K562 (cell line): ENCODE data around the gene TAF3. TPM values are rescaled to one million over a fixed set of nuclear protein-coding genes. Genes with fewer than 3 reads are reported as not detected.

ENCODE experiments used
- ATAC-seq: fragments of 200-7000 bp; cut with Tn5 transposase; 3 replicates; pipeline ENCODE4 v1.9.1; 2020; ENCODE audit warnings: moderate library complexity
- BruUV-seq: library from RNA; stranded (reverse); fragments of 400-500 nt; replicated peaks from 2 replicates; lab custom pipeline; 2021; lab: Mats Ljungman, UMichigan
- CTCF ChIA-PET: fragments of 300-600 bp; formaldehyde crosslinking; extraction: SDS; loops from one replicate; lab custom pipeline; 2021; ENCODE audit warnings: low intra/inter-chr PET ratio; lab: Yijun Ruan, JAX
- POLR2A ChIA-PET: fragments of 300-600, 350-650 bp; sonication (Branson Sonifier 250); formaldehyde crosslinking; extraction: SDS; loops from one replicate; lab custom pipeline; 2021; ENCODE audit warnings: antibody characterized with exemption, inconsistent platforms; lab: Yijun Ruan, JAX
- DNase-seq, 4 experiments: peaks; one replicate each; pipeline versions ENCODE4 v3.0.0 to v3.0.0-alpha.2; 2011 to 2018; ENCODE audit warnings: low spot score in 3 of 4, mixed read lengths in 3 of 4; ENCODE audit errors: extremely low read depth in 1 of 4
- FAIRE-seq: peaks from 2 replicates; lab custom pipeline; 2011; peaks lifted over from hg19 to GRCh38; lab: Jason Lieb, UNC
- H2AFZ ChIP-seq: 2 replicates; pipeline ENCODE4 v1.6.0; 2011; ENCODE audit warnings: low read depth, low read length, control low read depth, inconsistent platforms
- H3K27ac ChIP-seq: fragments of 200-600 bp; 3 replicates; pipeline ENCODE4 v1.8.0; 2011; ENCODE audit warnings: low read depth, mild to moderate bottlenecking, control low read depth, inconsistent platforms, low read length, moderate library complexity, mixed read lengths; ENCODE audit errors: extremely low read depth
- H3K27me3 ChIP-seq, 2 experiments: fragments of 300-600 bp in 1 of 2; 2 replicates in 1 of 2; 3 replicates in 1 of 2; pipeline versions ENCODE4 v1.6.0 to v1.8.0; 2011; ENCODE audit warnings: inconsistent platforms in 2 of 2, low read length in 2 of 2, mild to moderate bottlenecking in 1 of 2, mixed read lengths in 1 of 2, moderate library complexity in 1 of 2; ENCODE audit not compliant: control insufficient read depth in 2 of 2, insufficient read depth in 2 of 2
- H3K36me3 ChIP-seq: fragments of 300-600 bp; 3 replicates; pipeline ENCODE4 v1.8.0; 2011; ENCODE audit warnings: mild to moderate bottlenecking, low read length, inconsistent platforms; ENCODE audit not compliant: control insufficient read depth, insufficient read depth
- H3K4me1 ChIP-seq, 2 experiments: fragments of 200-600 bp in 1 of 2; replicated peaks in 1 of 2; 2 replicates in 1 of 2; 3 replicates in 1 of 2; pipeline versions ENCODE4 v1.5.1 to v1.8.0; 2011; ENCODE audit warnings: inconsistent platforms in 2 of 2, low read length in 2 of 2, mild to moderate bottlenecking in 1 of 2, mixed read lengths in 1 of 2, moderate library complexity in 1 of 2; ENCODE audit not compliant: control insufficient read depth in 2 of 2, insufficient read depth in 2 of 2
- H3K4me2 ChIP-seq: 2 replicates; pipeline ENCODE4 v1.6.1; 2011; ENCODE audit warnings: low read length, control low read depth, inconsistent platforms, mixed read lengths; ENCODE audit not compliant: insufficient read depth
- H3K4me3 ChIP-seq: fragments of 200-600 bp; sonication (generic), shearing (Covaris generic); 2 replicates; pipeline ENCODE4 v1.5.1; 2016; ENCODE audit warnings: control low read depth, inconsistent platforms
- H3K79me2 ChIP-seq: fragments of 200-600 bp; 3 replicates; pipeline ENCODE4 v1.8.0; 2011; ENCODE audit warnings: low read length, inconsistent platforms; ENCODE audit not compliant: control insufficient read depth, insufficient read depth
- H3K9ac ChIP-seq, 2 experiments: 2 replicates each; pipeline versions ENCODE4 v1.6.0 to v1.6.1; 2011; ENCODE audit warnings: low read depth in 2 of 2, low read length in 2 of 2, control low read depth in 1 of 2, inconsistent platforms in 1 of 2, mild to moderate bottlenecking in 1 of 2, mixed read lengths in 1 of 2; ENCODE audit not compliant: insufficient read depth in 1 of 2
- H3K9me1 ChIP-seq: one replicate; pipeline ENCODE4 v1.6.0; 2011; ENCODE audit warnings: inconsistent platforms, mild to moderate bottlenecking, low read length, moderate library complexity; ENCODE audit not compliant: control insufficient read depth, insufficient read depth
- H3K9me3 ChIP-seq: replicated peaks from 2 replicates; pipeline ENCODE4 v1.5.1; 2011; ENCODE audit warnings: low read depth, low read length, inconsistent platforms; ENCODE audit not compliant: control insufficient read depth, insufficient read depth
- H4K20me1 ChIP-seq: replicated peaks from 2 replicates; pipeline ENCODE4 v1.6.1; 2011; ENCODE audit warnings: low read length, inconsistent platforms, mixed read lengths; ENCODE audit not compliant: control insufficient read depth, insufficient read depth
- DLX4 ChIP-seq: fragments of 250-450 bp; sonication (Bioruptor Pico); IDR thresholded peaks from 2 replicates; pipeline ENCODE4 v1.6.1; 2021; ENCODE audit warnings: mild to moderate bottlenecking
- MAFK ChIP-seq: IDR thresholded peaks from 2 replicates; pipeline ENCODE4 v1.6.1; 2011; ENCODE audit warnings: low read length, improper control_type of control experiment
- NFE2 ChIP-seq: IDR thresholded peaks from 2 replicates; pipeline ENCODE4 v1.6.1; 2014; ENCODE audit warnings: antibody characterized with exemption, low read depth
- NR4A1 ChIP-seq, 2 experiments: fragments of 250-450 bp in 1 of 2; fragments of 450-650 bp in 1 of 2; sonication (Bioruptor Pico) in 1 of 2; IDR thresholded peaks; 2 replicates each; pipeline versions ENCODE4 v1.4.0 to v1.6.1; 2016 to 2020; ENCODE audit warnings: mild to moderate bottlenecking in 2 of 2, missing compliant biosample characterization in 1 of 2, missing genetic modification characterization in 1 of 2, moderate library complexity in 1 of 2
- SNRNP70 ChIP-seq: fragments of 200-400 bp; formaldehyde crosslinking; optimal IDR thresholded peaks from 2 replicates; pipeline ENCODE3; 2017; ENCODE audit warnings: low read depth, low read length
- TEAD1 ChIP-seq, 2 experiments: fragments of 450-650 bp in 1 of 2; sonication (generic) in 1 of 2; formaldehyde crosslinking; IDR thresholded peaks; 2 replicates each; pipeline versions ENCODE4 v1.4.0 to v1.8.0; 2020 to 2022; ENCODE audit warnings: mild to moderate bottlenecking in 2 of 2, missing genetic modification reagents in 1 of 2
- ZBTB40 ChIP-seq, 2 experiments: fragments of 450-650 bp in 1 of 2; sonication (generic) in 1 of 2; formaldehyde crosslinking in 1 of 2; IDR thresholded peaks; 2 replicates each; pipeline versions ENCODE4 v1.7.1 to v1.9.0; 2016 to 2022; ENCODE audit warnings: inconsistent platforms in 1 of 2, mild to moderate bottlenecking in 1 of 2, missing genetic modification reagents in 1 of 2
- ZNF263 ChIP-seq: sonication (generic); formaldehyde crosslinking; IDR thresholded peaks from 2 replicates; pipeline ENCODE4 v1.8.0; 2022; ENCODE audit warnings: mild to moderate bottlenecking, missing genetic modification reagents, borderline replicate concordance
- ZNF707 ChIP-seq: fragments of 250-450 bp; sonication (Bioruptor Pico); conservative IDR thresholded peaks from 2 replicates; pipeline ENCODE4 v1.8.0; 2022; ENCODE audit warnings: inconsistent platforms, mild to moderate bottlenecking, moderate library complexity
- WGBS: fragments of 100-300 bp; shearing (Covaris generic); methylation state at CpG from one replicate; pipeline ENCODE4 v1.1.6; 2016; ENCODE audit warnings: low coverage, mixed read lengths; ENCODE audit not compliant: insufficient coverage; ENCODE audit errors: missing lambda C conversion rate; 5-methylcytosine and 5-hydroxymethylcytosine counted together
- in situ Hi-C: fragments of 300-500 bp; cut with MboI; formaldehyde crosslinking; loops from 4 replicates; pipeline ENCODE4 v1.15.0; 2018; ENCODE audit warnings: inconsistent platforms, mixed read lengths
- intact Hi-C: fragments of 100-400 bp; cut with micrococcal nuclease; formaldehyde crosslinking; loops from 2 replicates; pipeline ENCODE4 v1.14.2; 2022
- polyA plus RNA-seq, 8 experiments: library from polyadenylated mRNA; depleted of rRNA in 4 of 8; stranded (reverse) in 5 of 8; unstranded in 3 of 8; fragments of >200 nt; fragmentation: Nextera tagmentation in 2 of 8; fragmentation: Illumina TruSeq in 1 of 8; extraction: Ambion mirVana in 2 of 8; extraction: Trizol in 1 of 8; gene quantifications; 2 replicates each; pipeline versions ENCODE4 v1.2.1 to v1.2.3, GENCODE V29; 2011 to 2014; ENCODE audit warnings: inconsistent platforms in 1 of 8, missing spikeins in 1 of 8
- total RNA-seq, 7 experiments: library from RNA; depleted of rRNA in 6 of 7; stranded (reverse); fragments of >200 nt in 6 of 7; fragmentation: Illumina TruSeq in 2 of 7; extraction: Trizol in 2 of 7; gene quantifications; 2 replicates each; pipeline versions ENCODE4 v1.2.1 to v1.2.3, GENCODE V29; 2011 to 2021; ENCODE audit warnings: low replicate concordance in 1 of 7

The TAF3 gene
- total and polyA plus RNA-seq, 9 of the 15 experiments (the other 6 are each of a cell fraction or from before 2014, with no cell fraction given), result 1.5 to 9.9 (median 4.1) TPM

- TF ChIP-seq ZNF263, result no peak
These were observed 233.0 kb downstream of the TAF3 start (continued) for GRCh38 chr10:8051109-8051821.

GRCh38 chr10:8051851-8052257 is 233.5 kb downstream of the TAF3 start:
- DNase-seq (no peak), ATAC-seq (no peak), FAIRE-seq (no peak)
- H3K79me2 ChIP-seq, result no peaks in the 10 kb centered on the region
- in situ Hi-C loops, result no loop called here
- H3K27ac ChIP-seq, result no peak overlapping the region
- H3K36me3 ChIP-seq, result no peaks in the 10 kb centered on the region
- no TSS peak for BruUV-seq
- POLR2A ChIA-PET, result interaction anchor here (0.7 kb wide), 1 partner anchor 391 kb away, joined by 3 read pairs; no protein-coding TSS in a partner anchor
- H3K9me1 ChIP-seq, result no peaks in the 10 kb centered on the region
- WGBS, result 19% methylated on average over 9 of the region's 29 CpGs
- H3K4me2 ChIP-seq, result no peak overlapping the region
- H3K9me3 ChIP-seq, result 0 out of 2 replicates have a peak, but pooled peaks cover 2% of the 10 kb centered on the region
- peaks cover 9 to 45% of the 10 kb centered on the region in 2 experiments; a peak in 4 of 5 replicates for H3K27me3 ChIP-seq
- CTCF ChIA-PET, result no interaction called here
- intact Hi-C loops, result loop anchor here (5.0 kb wide), 1 partner anchor 1155 kb away; no protein-coding TSS in a partner anchor
- no peak overlapping the region for H3K4me3 ChIP-seq
- H3K9ac ChIP-seq, result no peak overlapping the region
- H4K20me1 ChIP-seq, result no peaks in the 10 kb centered on the region
- no peak overlapping the region for H2AFZ ChIP-seq
- peaks cover 0 to 23% of the 10 kb centered on the region in 2 experiments; a peak in 3 of 5 replicates for H3K4me1 ChIP-seq
- TF ChIP-seq NR4A1 (CRISPR knock-in tag; IDR thresholded peaks at IDR 0.05) (no peak), NR4A1 (tag; IDR thresholded peaks at IDR 0.05) (no peak), ZNF707 (CRISPR knock-in tag) (no peak), TEAD1 (CRISPR knock-in tag; IDR thresholded peaks at IDR 0.05) (no peak), DLX4 (no peak), ZBTB40 (IDR thresholded peaks at IDR 0.05) (no peak), ZBTB40 (CRISPR knock-in tag; IDR thresholded peaks at IDR 0.05) (no peak), SNRNP70 (no peak), MAFK (no peak), NFE2 (no peak)
